NCI-H1436 treated with DMSO at 0.1 percent for 48 hours (cell line): ENCODE measurements around the gene TTLL6.

Experiments
- DNase-seq: peaks from one replicate; lab custom pipeline; 2025; lab: John Stamatoyannopoulos, UW

The TTLL6 gene

DNA sequence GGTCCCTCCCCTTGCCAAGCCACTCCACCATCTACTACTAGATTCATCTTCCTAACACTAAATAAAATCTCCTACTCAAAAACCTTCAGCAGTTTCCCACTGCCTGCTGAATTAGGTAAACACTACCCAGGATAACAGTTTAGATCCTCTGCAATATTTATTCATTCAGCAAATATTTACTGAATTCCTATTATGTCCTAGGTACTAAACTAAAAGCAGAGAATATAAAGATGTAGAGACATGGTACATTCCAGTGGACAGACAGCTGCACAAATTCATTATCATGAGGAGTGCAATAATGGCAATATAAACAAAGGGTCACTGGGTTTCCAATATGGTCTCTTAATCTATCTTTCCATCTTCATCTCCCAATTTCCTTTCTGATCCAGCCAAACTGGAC, 57.7 kb downstream of the TTLL6 start:
- no peak for DNase-seq

- DNase-seq = no peak
These were observed 59.5 kb downstream of the TTLL6 start for GRCh38 chr17:48757524-48757961.

DNA sequence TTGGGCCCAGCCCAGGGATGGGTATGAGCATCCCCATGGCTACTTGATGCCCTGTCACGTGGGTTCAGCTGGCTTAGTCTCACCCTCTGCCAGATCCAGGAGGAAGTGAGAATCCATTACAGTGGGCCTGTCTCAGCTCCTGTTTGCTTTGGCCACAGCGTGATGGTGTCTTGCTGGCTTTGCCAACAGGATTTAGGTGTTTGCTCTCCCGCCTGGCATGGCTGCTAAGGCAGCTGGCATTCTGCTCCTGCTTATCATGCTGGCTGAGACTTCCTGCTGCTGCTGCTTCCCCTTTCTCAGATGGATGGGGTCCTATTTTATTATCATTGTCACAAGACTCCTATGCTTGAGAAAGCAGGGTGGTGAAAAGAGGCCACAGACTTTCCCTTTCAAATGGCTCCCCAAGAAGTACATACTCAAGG, 60.2 kb downstream of the TTLL6 start:
- DNase-seq = no peak

DNA sequence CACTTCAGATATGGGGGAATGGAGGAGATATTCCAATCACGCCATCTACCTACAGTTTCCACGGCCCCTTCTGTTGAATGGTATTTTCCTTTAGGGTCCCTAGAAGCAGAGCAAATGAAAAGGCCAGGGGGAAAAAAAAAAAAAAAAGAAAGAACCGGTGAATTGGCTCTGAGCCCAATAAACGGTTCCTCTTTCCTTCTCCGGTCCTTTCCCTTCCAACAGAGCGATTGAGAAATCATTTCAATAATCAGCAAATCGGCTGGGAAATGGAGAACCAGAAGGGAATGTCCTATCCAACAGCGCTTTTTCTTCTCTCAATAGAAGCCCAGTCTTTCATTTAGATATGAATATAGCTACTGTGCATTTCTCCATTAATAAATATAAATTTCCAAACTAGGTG, 61.7 kb downstream of the TTLL6 start:
- no peak for DNase-seq

- no peak for DNase-seq
These were observed 62.3 kb downstream of the TTLL6 start for GRCh38 chr17:48754500-48755261.

- DNase-seq = no peak
These were observed 63.1 kb downstream of the TTLL6 start for GRCh38 chr17:48753794-48754499.

DNA sequence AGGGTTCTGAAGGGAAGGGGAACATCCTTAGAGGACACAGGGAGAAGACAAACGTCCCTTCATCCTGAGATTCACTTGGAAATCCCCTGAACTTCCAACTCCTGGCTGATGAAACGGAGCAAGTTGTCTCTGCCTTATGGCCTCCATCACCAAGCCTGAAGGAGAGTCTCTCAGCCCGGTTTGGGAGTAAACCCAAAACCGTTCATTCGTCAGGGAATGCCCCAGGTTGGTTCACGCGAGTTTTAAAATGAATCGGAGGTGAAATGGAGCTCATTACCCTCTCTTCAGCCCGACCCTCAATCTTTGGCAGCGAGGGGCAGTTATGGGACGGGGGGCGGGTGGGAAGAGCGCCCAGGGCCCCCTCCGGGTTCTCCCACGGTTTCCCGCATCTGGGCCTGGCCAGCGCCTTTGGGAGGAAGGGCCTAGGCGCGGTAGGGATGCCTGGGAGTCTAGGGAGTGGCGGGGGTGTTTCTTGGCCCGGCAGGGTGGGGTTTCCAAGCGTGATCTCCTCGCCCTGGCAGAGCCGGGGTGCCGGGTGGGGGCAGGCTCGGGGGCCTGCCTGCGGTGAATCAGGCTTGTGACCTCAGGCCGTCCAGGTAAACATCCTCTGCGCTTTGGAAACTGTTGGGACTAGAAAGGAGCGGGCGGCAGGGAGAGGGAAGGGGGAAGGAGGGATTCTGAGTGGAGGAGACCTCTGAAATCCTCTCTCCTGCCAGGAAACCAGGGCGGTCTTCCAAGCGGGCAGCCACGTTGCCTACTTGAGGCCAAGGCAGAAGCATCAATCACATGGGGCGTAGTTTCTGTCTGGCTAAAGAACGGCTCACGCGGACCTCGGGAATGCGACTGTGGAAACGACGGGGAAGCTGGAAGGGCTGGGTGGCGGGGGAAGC, 64.4 kb downstream of the TTLL6 start:
- no peak for DNase-seq

GRCh38 chr17:48751733-48752398, 65.2 kb downstream of the TTLL6 start:
- no peak for DNase-seq

DNA sequence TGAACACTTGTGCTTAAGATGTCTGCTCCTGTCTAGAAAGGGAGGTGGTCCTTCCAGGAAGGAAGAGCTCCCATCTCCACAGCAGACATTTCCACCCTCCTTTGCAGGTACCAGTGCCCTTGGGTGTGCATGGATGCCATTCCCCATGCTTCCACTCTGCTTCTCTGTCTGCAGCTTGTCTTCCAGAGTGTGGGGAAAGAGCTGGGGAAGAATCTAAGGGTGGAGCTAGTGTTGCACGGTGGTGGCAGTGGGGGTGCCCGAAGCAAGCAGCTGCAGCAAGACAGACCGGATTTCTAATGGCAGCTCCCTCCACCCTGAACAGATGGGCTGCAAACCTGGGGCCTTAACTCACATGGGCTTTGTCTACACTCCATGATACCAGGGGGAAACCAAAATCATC, 65.9 kb downstream of the TTLL6 start:
- DNase-seq = no peak

GRCh38 chr17:48749621-48750553, 67.1 kb downstream of the TTLL6 start:
- DNase-seq = no peak

DNA sequence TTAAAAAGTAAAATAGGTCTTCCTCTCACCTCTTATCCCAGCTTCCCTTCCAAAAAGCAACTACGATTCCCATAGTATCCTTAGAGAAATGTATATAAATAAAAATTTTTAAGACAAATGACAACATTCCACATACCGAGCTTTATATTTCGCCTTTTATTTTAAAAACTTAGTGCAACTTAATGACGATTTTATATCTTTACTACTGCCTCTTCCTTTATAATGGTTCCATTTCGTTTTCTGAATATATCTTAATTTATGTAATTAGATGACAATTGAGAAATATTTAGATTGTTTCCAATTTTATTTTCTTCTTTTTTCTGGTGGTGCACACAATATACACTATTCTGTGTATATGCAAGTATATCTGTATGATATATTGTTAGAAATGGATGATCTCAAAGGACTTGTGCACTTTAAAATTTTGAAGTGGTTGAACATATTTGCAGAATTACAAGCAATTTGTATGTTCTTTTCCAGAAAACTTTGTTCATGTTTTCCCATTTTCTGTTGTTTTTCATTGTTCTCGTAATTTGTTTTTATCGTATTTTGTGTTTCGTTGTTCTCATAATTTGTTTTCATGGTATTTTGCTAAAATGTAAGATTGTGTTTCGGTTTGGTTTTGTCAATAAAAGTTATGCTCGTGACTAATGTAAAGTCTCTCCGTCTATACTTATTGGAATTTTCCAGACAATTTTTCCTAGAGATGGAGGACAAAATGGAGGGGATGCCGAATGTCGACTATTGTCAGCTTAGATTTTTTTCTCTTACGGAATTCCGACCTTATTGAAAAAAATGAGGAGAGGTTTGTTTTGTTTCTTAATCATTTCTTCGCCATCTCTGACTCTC, 68.1 kb downstream of the TTLL6 start:
- DNase-seq = no peak

GRCh38 chr17:48747445-48748363, 69.3 kb downstream of the TTLL6 start:
- DNase-seq = no peak

GRCh38 chr17:48746916-48747444, 70.0 kb downstream of the TTLL6 start:
- DNase-seq = no peak

DNA sequence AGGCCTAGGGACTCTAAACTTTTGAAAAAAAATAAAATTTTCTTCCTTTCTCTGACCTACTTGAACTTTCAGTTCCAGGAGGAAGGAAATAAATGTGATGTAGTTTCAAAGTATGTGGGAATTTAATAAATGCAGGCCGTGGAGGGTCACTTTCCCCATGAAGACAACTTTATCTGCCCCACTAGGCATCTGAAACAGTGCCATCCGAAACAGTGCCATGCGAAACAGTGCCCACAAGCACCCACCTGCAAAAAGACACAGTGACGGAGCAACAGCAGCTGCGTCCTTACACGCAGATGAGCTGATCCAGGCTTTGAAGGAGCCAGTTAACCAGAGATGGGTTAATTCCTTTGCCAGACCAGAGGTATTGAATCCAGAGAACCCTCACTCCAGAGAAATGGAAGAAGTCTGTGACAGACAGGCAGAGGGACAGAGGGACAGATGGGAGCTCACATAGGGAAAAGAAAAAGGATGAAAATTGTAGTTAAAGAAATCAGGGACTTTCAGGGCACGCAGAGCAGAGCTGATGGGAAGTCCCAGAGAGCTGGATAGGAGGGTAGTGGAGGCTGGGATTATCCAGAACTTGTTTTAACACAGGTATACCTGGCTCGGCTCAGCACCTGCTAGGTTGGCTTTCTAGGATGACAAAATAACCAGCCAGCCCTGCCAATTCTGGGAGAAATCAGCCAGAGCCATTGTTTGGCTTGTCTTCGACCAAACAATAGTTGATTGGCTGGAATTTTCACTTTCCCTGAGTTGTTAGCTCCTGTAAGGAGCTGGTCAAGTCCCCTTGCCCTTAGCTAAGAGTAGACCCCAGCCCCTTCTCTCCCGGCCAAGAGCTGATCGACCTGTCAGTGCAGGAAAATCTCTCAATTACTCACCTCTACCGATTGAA, 71.4 kb downstream of the TTLL6 start:
- no peak for DNase-seq

- DNase-seq = no peak
These were observed 76.5 kb downstream of the TTLL6 start for GRCh38 chr17:48740537-48740936.

DNA sequence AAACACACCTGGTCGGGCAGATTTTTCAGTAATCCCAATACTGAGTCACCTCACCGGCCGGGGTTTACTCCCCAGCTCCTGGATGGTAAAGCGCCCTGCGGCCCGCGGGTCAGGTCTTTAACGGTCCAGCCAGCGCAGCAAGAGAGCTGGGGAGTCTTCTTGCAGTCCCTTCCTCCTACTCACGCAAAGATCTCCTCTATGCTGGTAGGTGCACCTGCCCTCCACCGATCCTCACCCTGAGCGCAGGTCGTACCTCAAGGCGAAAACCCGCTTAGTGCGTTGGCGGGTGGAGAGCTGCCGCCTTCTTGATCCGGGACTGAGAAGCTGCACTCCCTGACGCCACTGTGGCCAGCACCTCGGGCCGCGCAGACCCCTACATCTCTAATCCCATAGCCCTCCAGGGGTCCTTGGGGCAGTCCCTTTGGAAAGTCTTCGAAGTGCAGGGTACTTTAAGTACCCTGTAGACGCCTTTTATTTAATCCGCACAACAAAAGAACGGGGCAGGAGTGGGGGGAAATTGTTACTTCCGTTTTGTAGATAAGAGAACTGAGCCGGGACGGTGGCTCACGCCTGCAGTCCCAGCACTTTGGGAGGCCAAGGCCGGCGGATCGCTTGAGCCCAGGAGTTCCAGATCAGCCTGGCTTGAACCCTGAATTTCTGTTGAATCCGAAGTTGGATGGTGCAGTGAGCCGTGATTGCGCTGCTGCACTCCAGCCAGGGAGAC, 78.1 kb downstream of the TTLL6 start:
- no peak for DNase-seq

- DNase-seq = no peak
These were observed 78.6 kb downstream of the TTLL6 start for GRCh38 chr17:48738424-48738802.
